Spleen (tissue), 11 donors: ENCODE measurements around the gene KIF6. TPM values are rescaled to one million over a fixed set of nuclear protein-coding genes. Genes with fewer than 3 reads are reported as not detected.
A peak's percentile ranks its signal among the peaks of the same experiment; 100 is the strongest.

Source experiments
- DNase-seq: peaks from one replicate; pipeline ENCODE4 v3.0.0-alpha.2; 2020
- H3K27ac ChIP-seq, 8 donors: fragments of 200-600 bp; sonication (generic) in 7 of 8; 1 replicate in 4 of 8; 2 replicates in 4 of 8; pipeline versions ENCODE4 v1.5.0 to v1.8.0; 2016 to 2021; ENCODE audit warnings: inconsistent platforms in 4 of 8, mild to moderate bottlenecking in 4 of 8, moderate library complexity in 1 of 8
- H3K27me3 ChIP-seq, 7 donors: fragments of 200-600 bp; sonication (generic) in 6 of 7; replicated peaks in 1 of 7; 1 replicate in 4 of 7; 2 replicates in 3 of 7; pipeline versions ENCODE4 v1.5.0 to v1.8.0; 2016 to 2021; ENCODE audit warnings: inconsistent platforms in 3 of 7, mild to moderate bottlenecking in 1 of 7
- H3K36me3 ChIP-seq, 6 donors: fragments of 200-600 bp; sonication (generic) in 5 of 6; 1 replicate in 4 of 6; 2 replicates in 2 of 6; pipeline versions ENCODE4 v1.5.0 to v1.8.0; 2016 to 2021; ENCODE audit warnings: inconsistent platforms in 2 of 6
- H3K4me1 ChIP-seq, 6 donors: fragments of 200-600 bp; sonication (generic) in 5 of 6; 1 replicate in 3 of 6; 2 replicates in 3 of 6; pipeline versions ENCODE4 v1.5.0 to v1.8.0; 2016 to 2021; ENCODE audit warnings: inconsistent platforms in 3 of 6
- H3K4me3 ChIP-seq, 8 donors: fragments of 200-600 bp; sonication (generic) in 7 of 8; 1 replicate in 4 of 8; 2 replicates in 4 of 8; pipeline versions ENCODE4 v1.5.0 to v1.8.0; 2016 to 2021; ENCODE audit warnings: inconsistent platforms in 4 of 8, mild to moderate bottlenecking in 4 of 8, moderate library complexity in 2 of 8
- H3K9me3 ChIP-seq, 8 donors: fragments of 200-600 bp; sonication (generic) in 7 of 8; 1 replicate in 4 of 8; 2 replicates in 4 of 8; pipeline versions ENCODE4 v1.5.0 to v1.8.0; 2016 to 2021; ENCODE audit warnings: inconsistent platforms in 4 of 8
- CTCF ChIP-seq, 11 experiments: fragments of 200-600 bp in 7 of 11; fragments of 450-650 bp in 4 of 11; sonication (generic) in 4 of 11; IDR thresholded peaks in 8 of 11; conservative IDR thresholded peaks in 3 of 11; 1 replicate in 7 of 11; 2 replicates in 4 of 11; pipeline versions ENCODE4 v1.4.0 to v1.8.0; 2016 to 2021; ENCODE audit warnings: antibody characterized with exemption in 11 of 11, inconsistent platforms in 4 of 11, mild to moderate bottlenecking in 1 of 11
- POLR2A ChIP-seq, 3 donors: fragments of 450-650 bp; IDR thresholded peaks; one replicate each; pipeline ENCODE4 v1.5.1; 2017; ENCODE audit warnings: antibody characterized with exemption in 3 of 3, mild to moderate bottlenecking in 1 of 3
- POLR2AphosphoS5 ChIP-seq, 3 donors: sonication (generic); formaldehyde crosslinking; IDR thresholded peaks; one replicate each; pipeline ENCODE4 v1.5.1; 2017; ENCODE audit warnings: antibody characterized with exemption in 3 of 3
- WGBS, 5 donors: extraction: QIAGEN DNeasy Blood & Tissue Kit in 3 of 5; methylation state at CpG; one replicate each; pipeline versions ENCODE4 v1.1.5 to v1.1.7; 2013 to 2018; 5-methylcytosine and 5-hydroxymethylcytosine counted together
- intact Hi-C: fragments of 100-400 bp; cut with DNase I; formaldehyde crosslinking; loops from one replicate; pipeline ENCODE4 v1.15.0; 2023; ENCODE audit warnings: low total_unique reads
- polyA plus RNA-seq, 3 donors: library from polyadenylated mRNA; stranded (reverse); fragments of 200-250 nt; gene quantifications; one replicate each; pipeline ENCODE4 v1.2.1, GENCODE V29; 2013
- total RNA-seq, 7 donors: library from RNA; depleted of rRNA in 3 of 7; stranded (reverse); fragments of >200 nt in 3 of 7; fragmentation: NEBNext Ultra II Directional in 4 of 7; extraction: Animal tissue kit (Norgen Biotek cat#: 25700) in 4 of 7; gene quantifications; one replicate each; pipeline versions ENCODE4 v1.1.0 to v1.2.1, GENCODE V29; 2016 to 2021
- donor health status: healthy with polysubstance abuse.
- donor health status: DM: no; HTN: no; CAD: no; lungs with moderate emphysema.
- donor health status: DM: no; HTN: no; CAD: no.
- donor health status: Bipolar disorder and iron deficiency.
- donor health status: healthy.
- donor health status: DM: no; HTN: no; CAD: no.
- donor health status: DM: yes; HTN: yes; CAD: no.

KIF6 gene
- total and polyA plus RNA-seq, 10 donors, result 0.10 to 0.75 (median 0.24) TPM; not detected in 3

DNA sequence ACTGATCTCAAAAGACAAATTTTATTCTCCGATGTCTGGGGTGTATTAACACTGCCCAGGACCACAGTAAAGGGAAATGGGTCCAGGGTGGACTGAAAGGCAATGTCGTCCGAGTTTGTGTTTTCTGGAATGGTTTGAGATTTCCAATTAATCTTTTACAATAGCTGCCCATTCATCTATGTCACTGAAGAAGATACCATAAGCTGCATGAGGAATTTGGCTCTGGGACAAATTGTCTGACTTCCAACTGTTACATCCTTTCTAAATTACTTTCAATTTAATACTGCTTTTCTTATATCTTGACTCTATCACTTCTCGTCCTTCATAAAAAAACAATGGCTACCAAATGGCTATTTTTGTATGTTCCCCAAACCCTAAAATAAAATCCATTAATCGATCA lies 272.0 kb downstream of the KIF6 start:
- peaks cover 0 to 8% (median 0%) of the 10 kb centered on the region in 7 donors for H3K27me3 ChIP-seq
- H3K27ac ChIP-seq, result no peak overlapping the region
- no peak overlapping the region for H3K4me3 ChIP-seq
- no peaks in the 10 kb centered on the region for H3K36me3 ChIP-seq
- intact Hi-C loops, result no loop called here
- DNase-seq, result no peak
- 72 to 85% (median 76%) methylated on average over 5 of the region's 5 CpGs for WGBS, 5 donors
- H3K4me1 ChIP-seq, result no peaks in the 10 kb centered on the region
- TF ChIP-seq POLR2A (IDR thresholded peaks at IDR 0.05) (no peak), POLR2AphosphoS5 (IDR thresholded peaks at IDR 0.05) (no peak), CTCF (IDR thresholded peaks at IDR 0.05 in 8 of 11, conservative IDR thresholded peaks at IDR 0.05 in 3 of 11) (no peak)
- peaks cover 0 to 11% (median 2%) of the 10 kb centered on the region in 8 donors for H3K9me3 ChIP-seq

- TF ChIP-seq POLR2A (IDR thresholded peaks at IDR 0.05) (no peak), POLR2AphosphoS5 (IDR thresholded peaks at IDR 0.05) (no peak), CTCF (IDR thresholded peaks at IDR 0.05 in 8 of 11, conservative IDR thresholded peaks at IDR 0.05 in 3 of 11) (no peak)
- intact Hi-C loops, result no loop called here
- Histone ChIP-seq H3K9me3 (peaks cover 0 to 11% (median 2%) of the 10 kb centered on the region in 8 donors), H3K4me1 (no peaks in the 10 kb centered on the region), H3K27me3 (peaks cover 0 to 8% (median 0%) of the 10 kb centered on the region in 7 donors), H3K36me3 (no peaks in the 10 kb centered on the region), H3K27ac (no peak overlapping the region), H3K4me3 (no peak overlapping the region)
- no peak for DNase-seq
- WGBS, 5 donors, result 71 to 88% (median 81%) methylated on average over 5 of the region's 5 CpGs
Observed at GRCh38 chr6:39452306-39453145, 272.7 kb downstream of the KIF6 start.

- 50 to 83% (median 69%) methylated on average over 2 of the region's 2 CpGs for WGBS, 5 donors
- H3K27me3 ChIP-seq, result peaks cover 0 to 8% (median 0%) of the 10 kb centered on the region in 7 donors
- no peaks in the 10 kb centered on the region for H3K4me1 ChIP-seq
- H3K27ac ChIP-seq, result no peak overlapping the region
- intact Hi-C loops, result no loop called here
- DNase-seq, result no peak
- peak in 2 of 11 experiments; percentile 19 to 31 for TF ChIP-seq CTCF (IDR thresholded peaks at IDR 0.05 in 8 of 11, conservative IDR thresholded peaks at IDR 0.05 in 3 of 11)
- no peak for TF ChIP-seq POLR2A (IDR thresholded peaks at IDR 0.05)
- TF ChIP-seq POLR2AphosphoS5 (IDR thresholded peaks at IDR 0.05), result no peak
- H3K36me3 ChIP-seq, result no peaks in the 10 kb centered on the region
- no peak overlapping the region for H3K4me3 ChIP-seq
- H3K9me3 ChIP-seq, result peaks cover 0 to 11% (median 2%) of the 10 kb centered on the region in 8 donors
Observed at GRCh38 chr6:39451831-39452230, 273.4 kb downstream of the KIF6 start.

- intact Hi-C loops, result no loop called here
Observed at GRCh38 chr6:39449022-39449421, 276.2 kb downstream of the KIF6 start.

More at GRCh38 chr6:39449022-39449421, 276.2 kb downstream of the KIF6 start:
- Histone ChIP-seq H3K27ac (no peak overlapping the region), H3K27me3 (peaks cover 0 to 8% (median 0%) of the 10 kb centered on the region in 7 donors), H3K4me3 (no peak overlapping the region), H3K9me3 (peaks cover 0 to 7% (median under 1%) of the 10 kb centered on the region in 8 donors), H3K4me1 (no peaks in the 10 kb centered on the region), H3K36me3 (no peaks in the 10 kb centered on the region)
- DNase-seq, result no peak
- no peak for TF ChIP-seq POLR2AphosphoS5 (IDR thresholded peaks at IDR 0.05)
- no peak for TF ChIP-seq CTCF (IDR thresholded peaks at IDR 0.05 in 8 of 11, conservative IDR thresholded peaks at IDR 0.05 in 3 of 11)
- no peak for TF ChIP-seq POLR2A (IDR thresholded peaks at IDR 0.05)
- WGBS, 5 donors, result 71 to 87% (median 77%) methylated on average over 5 of the region's 5 CpGs
